Measurements from ENCODE around the gene TAOK3. TPM values are rescaled to one million over a fixed set of nuclear protein-coding genes. Genes with fewer than 3 reads are reported as not detected.

The TAOK3 gene
- total and polyA plus RNA-seq, 2 donors (not counting 1 experiment from before 2014, with no cell fraction given): 30.0 to 80.4 TPM

DNA sequence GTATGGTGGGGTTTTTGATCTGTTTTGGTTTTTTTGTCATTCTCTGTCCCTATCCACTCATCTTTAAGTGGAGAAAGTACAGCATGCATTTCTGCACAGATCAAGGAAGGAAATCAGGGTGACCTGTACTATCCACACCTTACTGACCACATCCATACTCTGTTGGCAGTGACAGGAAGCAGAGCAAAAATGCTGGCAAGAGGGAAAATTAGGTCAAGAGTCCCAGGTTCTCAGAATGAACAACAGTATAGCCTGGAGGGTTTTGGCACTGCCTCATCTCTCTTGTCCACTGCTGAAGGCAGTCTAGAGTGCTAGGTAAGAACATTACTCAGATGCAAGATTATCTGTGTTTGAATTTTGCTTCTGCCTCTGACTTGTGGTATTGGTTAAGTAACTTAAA, 70.7 kb downstream of the TAOK3 start:
- Histone ChIP-seq H3K4me2 (replicated peaks; ENCODE audit: low read depth, low read length, poor library complexity, severe bottlenecking) (no peak overlapping the region), H3K27me3 (replicated peaks in 1 of 4; ENCODE audit: control extremely low read depth in 1 of 4, control insufficient read depth in 3 of 4, insufficient read depth in 4 of 4, low read length in 3 of 4) (no peaks in the 10 kb centered on the region), H3K9ac (ENCODE audit: low read length) (no peak overlapping the region), H3K4me1 (ENCODE audit: control insufficient read depth in 2 of 2, insufficient read depth in 2 of 2, low read length in 2 of 2) (peaks cover 13 to 15% of the 10 kb centered on the region in 2 donors), H4K20me1 (ENCODE audit: control insufficient read depth, insufficient read depth, low read length, poor library complexity, severe bottlenecking) (peaks cover 1% of the 10 kb centered on the region), H3K4me3 (ENCODE audit: control extremely low read depth in 1 of 5, extremely low read depth in 1 of 5, insufficient read depth in 1 of 5, low read depth in 2 of 5, low read length in 4 of 5) (no peak overlapping the region), H3K79me2 (ENCODE audit: control insufficient read depth, insufficient read depth, low read length) (peaks cover 66% of the 10 kb centered on the region), H3K27ac (ENCODE audit: low read length in 2 of 2) (no peak overlapping the region), H2AFZ (ENCODE audit: insufficient read depth, low read depth, low read length, poor library complexity, severe bottlenecking) (no peak overlapping the region), H3K9me3 (ENCODE audit: control extremely low read depth in 1 of 3, control insufficient read depth in 2 of 3, insufficient read depth in 1 of 3, low read length in 2 of 3) (no peaks in the 10 kb centered on the region), H3K36me3 (replicated peaks in 1 of 2; ENCODE audit: control extremely low read depth in 1 of 2, control insufficient read depth in 1 of 2, extremely low read depth in 1 of 2, insufficient read depth in 2 of 2, low read length in 1 of 2) (peaks cover 0 to 2% of the 10 kb centered on the region in 2 experiments)
- no peaks in the 10 kb centered on the region for H3K27me3 Mint-ChIP-seq
- DNase-seq (no peak), ATAC-seq (ENCODE audit: low read depth) (no peak)
- peaks cover 39% of the 10 kb centered on the region for H3K4me1 Mint-ChIP-seq
- no peak overlapping the region for H3K27ac Mint-ChIP-seq
- ChIA-PET POLR2A (no interaction called here), CTCF (interaction anchor here (1.0 to 1.1 kb wide), 2 partner anchors 20 to 74 kb away, joined by 3 read pairs; no protein-coding TSS in a partner anchor)
- H3K9me3 Mint-ChIP-seq (ENCODE audit: insufficient read depth): no peaks in the 10 kb centered on the region
- TF ChIP-seq CTCF (IDR thresholded peaks at IDR 0.05): no peak
- no peak for TF ChIP-seq EZH2 (IDR thresholded peaks at IDR 0.05; ENCODE audit: borderline replicate concordance, insufficient read depth, low read depth, low read length, poor library complexity, severe bottlenecking)
- H3K4me3 Mint-ChIP-seq: no peak overlapping the region
- intact Hi-C loops (cut with micrococcal nuclease): loop anchor here (5.0 kb wide), 2 partner anchors 55 to 70 kb away; partner anchors contain the start of gene TAOK3

- no peaks in the 10 kb centered on the region for H3K9me3 ChIP-seq (ENCODE audit: control extremely low read depth in 1 of 3, control insufficient read depth in 2 of 3, insufficient read depth in 1 of 3, low read length in 2 of 3)
- Mint-ChIP-seq H3K27me3 (no peaks in the 10 kb centered on the region), H3K4me3 (peak overlapping the region; percentile 48), H3K9me3 (ENCODE audit: insufficient read depth) (no peaks in the 10 kb centered on the region), H3K27ac (peak overlapping the region; percentile 17), H3K4me1 (peaks cover 36% of the 10 kb centered on the region)
- ATAC-seq (ENCODE audit: low read depth): no peak
- DNase-seq: peak; percentile 20
- H3K27ac ChIP-seq (ENCODE audit: low read length in 2 of 2): peak overlapping the region in 1 of 2 donors; percentile 4
- no peaks in the 10 kb centered on the region for H4K20me1 ChIP-seq (ENCODE audit: control insufficient read depth, insufficient read depth, low read length, poor library complexity, severe bottlenecking)
- H3K4me2 ChIP-seq (replicated peaks; ENCODE audit: low read depth, low read length, poor library complexity, severe bottlenecking): no peak overlapping the region
- ChIA-PET POLR2A (interaction anchor here (1.0 kb wide), 1 partner anchor 78 kb away, joined by 3 read pairs; no protein-coding TSS in a partner anchor), CTCF (interaction anchor here (0.7 to 4.4 kb wide), 6 partner anchors 10 to 77 kb away, joined by 3 to 39 read pairs (median 4); partner anchors contain the start of gene SUDS3)
- H3K9ac ChIP-seq (ENCODE audit: low read length): no peak overlapping the region
- peaks cover 0 to 9% of the 10 kb centered on the region in 2 experiments for H3K36me3 ChIP-seq (replicated peaks in 1 of 2; ENCODE audit: control extremely low read depth in 1 of 2, control insufficient read depth in 1 of 2, extremely low read depth in 1 of 2, insufficient read depth in 2 of 2, low read length in 1 of 2)
- intact Hi-C loops (cut with micrococcal nuclease): loop anchor here (5.0 kb wide), 2 partner anchors 57 to 72 kb away; partner anchors contain the start of gene TAOK3
- H3K4me1 ChIP-seq (ENCODE audit: control insufficient read depth in 2 of 2, insufficient read depth in 2 of 2, low read length in 2 of 2): peaks cover 12% of the 10 kb centered on the region in 2 donors
- 50% methylated on average over 2 of the region's 5 CpGs for WGBS (ENCODE audit: insufficient coverage)
- peaks cover 62% of the 10 kb centered on the region for H3K79me2 ChIP-seq (ENCODE audit: control insufficient read depth, insufficient read depth, low read length)
- H2AFZ ChIP-seq (ENCODE audit: insufficient read depth, low read depth, low read length, poor library complexity, severe bottlenecking): no peak overlapping the region
- TF ChIP-seq CTCF (IDR thresholded peaks at IDR 0.05) (no peak), EZH2 (IDR thresholded peaks at IDR 0.05; ENCODE audit: borderline replicate concordance, insufficient read depth, low read depth, low read length, poor library complexity, severe bottlenecking) (no peak)
- H3K4me3 ChIP-seq (ENCODE audit: control extremely low read depth in 1 of 5, extremely low read depth in 1 of 5, insufficient read depth in 1 of 5, low read depth in 2 of 5, low read length in 4 of 5): no peak overlapping the region
- no peaks in the 10 kb centered on the region for H3K27me3 ChIP-seq (replicated peaks in 1 of 4; ENCODE audit: control extremely low read depth in 1 of 4, control insufficient read depth in 3 of 4, insufficient read depth in 4 of 4, low read length in 3 of 4)
Observed at GRCh38 chr12:118299791-118300460, 72.8 kb downstream of the TAOK3 start.

Measured in B cell (primary cell).